IMR-90 (cell line): ENCODE results near the gene HNMT. TPM values are rescaled to one million over a fixed set of nuclear protein-coding genes. Genes with fewer than 3 reads are reported as not detected.

Experiments
- ATAC-seq: fragments of 200-7000 bp; cut with Tn5 transposase; 2 replicates; pipeline ENCODE4 v1.9.1; 2020; ENCODE audit warnings: low read depth, mild to moderate bottlenecking, moderate library complexity
- BruUV-seq: library from RNA; stranded (reverse); fragments of 400-500 nt; replicated peaks from 2 replicates; lab custom pipeline; 2021; lab: Mats Ljungman, UMichigan
- CTCF ChIA-PET: fragments of 300-600 bp; formaldehyde crosslinking; extraction: SDS; loops from one replicate; lab custom pipeline; 2021; ENCODE audit warnings: antibody characterized with exemption; lab: Yijun Ruan, JAX
- POLR2A ChIA-PET: fragments of 300-600 bp; sonication (Branson Sonifier 250); formaldehyde crosslinking; loops from one replicate; lab custom pipeline; 2022; ENCODE audit warnings: antibody characterized with exemption; ENCODE audit not compliant: unreplicated experiment; lab: Charles Lee
- DNase-seq: peaks from one replicate; pipeline ENCODE4 v3.0.0; 2013
- H2AFZ ChIP-seq: replicated peaks from 2 replicates; pipeline ENCODE3; 2013; ENCODE audit warnings: low read length, mild to moderate bottlenecking; ENCODE audit not compliant: poor library complexity
- H2AK5ac ChIP-seq: 2 replicates; pipeline ENCODE4 v1.6.1; 2013; ENCODE audit warnings: low read depth, low read length, inconsistent platforms
- H2AK9ac ChIP-seq: replicated peaks from 2 replicates; pipeline ENCODE3; 2013; ENCODE audit warnings: mild to moderate bottlenecking, low read depth, low read length, moderate library complexity; ENCODE audit not compliant: poor library complexity
- H2BK120ac ChIP-seq: 2 replicates; pipeline ENCODE4 v1.6.1; 2013; ENCODE audit warnings: low read depth, low read length, inconsistent platforms
- H2BK15ac ChIP-seq: 3 replicates; pipeline ENCODE4 v1.6.1; 2013; ENCODE audit warnings: low read depth, low read length, inconsistent platforms
- H2BK20ac ChIP-seq: 2 replicates; pipeline ENCODE4 v1.6.1; 2013; ENCODE audit warnings: low read depth, mild to moderate bottlenecking, inconsistent platforms, low read length, moderate library complexity
- H2BK5ac ChIP-seq: 2 replicates; pipeline ENCODE4 v1.6.1; 2013; ENCODE audit warnings: mild to moderate bottlenecking, low read depth, low read length, inconsistent platforms; ENCODE audit not compliant: poor library complexity, severe bottlenecking
- H3K14ac ChIP-seq: replicated peaks from 2 replicates; pipeline ENCODE4 v1.6.1; 2013; ENCODE audit warnings: low read depth, low read length, inconsistent platforms
- H3K18ac ChIP-seq: 2 replicates; pipeline ENCODE4 v1.6.1; 2013; ENCODE audit warnings: low read depth, low read length, control low read depth
- H3K23ac ChIP-seq: 2 replicates; pipeline ENCODE4 v1.6.1; 2013; ENCODE audit warnings: low read depth, low read length, inconsistent platforms
- H3K27ac ChIP-seq: 2 replicates; pipeline ENCODE4 v1.5.1; 2013; ENCODE audit warnings: mild to moderate bottlenecking, control low read depth, low read length; ENCODE audit not compliant: insufficient read depth
- H3K27me3 ChIP-seq: 2 replicates; pipeline ENCODE4 v1.6.1; 2013; ENCODE audit warnings: low read length; ENCODE audit not compliant: control insufficient read depth, insufficient read depth
- H3K36me3 ChIP-seq: 2 replicates; pipeline ENCODE4 v1.6.1; 2013; ENCODE audit warnings: low read length, mixed read lengths; ENCODE audit not compliant: control insufficient read depth, insufficient read depth
- H3K4ac ChIP-seq: 2 replicates; pipeline ENCODE4 v1.6.1; 2013; ENCODE audit warnings: low read depth, low read length, inconsistent platforms
- H3K4me1 ChIP-seq: 2 replicates; pipeline ENCODE4 v1.6.1; 2013; ENCODE audit warnings: low read length, mixed read lengths; ENCODE audit not compliant: control insufficient read depth, insufficient read depth
- H3K4me2 ChIP-seq: 2 replicates; pipeline ENCODE4 v1.6.1; 2013; ENCODE audit warnings: low read depth, mild to moderate bottlenecking, control low read depth, low read length, moderate library complexity
- H3K4me3 ChIP-seq: 2 replicates; pipeline ENCODE4 v1.5.1; 2013; ENCODE audit warnings: low read depth, mild to moderate bottlenecking, control low read depth, low read length, moderate library complexity; ENCODE audit not compliant: insufficient read depth
- H3K56ac ChIP-seq: 2 replicates; pipeline ENCODE4 v1.6.1; 2013; ENCODE audit warnings: low read length, inconsistent platforms; ENCODE audit not compliant: insufficient read depth; ENCODE audit errors: extremely low read depth
- H3K79me1 ChIP-seq, 2 experiments: 2 replicates each; pipeline ENCODE4 v1.6.1; 2013; ENCODE audit warnings: low read length in 2 of 2, inconsistent platforms in 1 of 2, low read depth in 1 of 2
- H3K9ac ChIP-seq: 2 replicates; pipeline ENCODE4 v1.6.1; 2013; ENCODE audit warnings: low read depth, low read length, control low read depth
- H3K9me1 ChIP-seq: 2 replicates; pipeline ENCODE4 v1.6.1; 2013; ENCODE audit warnings: low read length, inconsistent platforms; ENCODE audit not compliant: insufficient read depth
- H3K9me3 ChIP-seq: 2 replicates; pipeline ENCODE4 v1.6.1; 2013; ENCODE audit warnings: low read length; ENCODE audit not compliant: control insufficient read depth, insufficient read depth
- H4K20me1 ChIP-seq: 2 replicates; pipeline ENCODE4 v1.6.1; 2013; ENCODE audit warnings: low read length, inconsistent platforms; ENCODE audit not compliant: insufficient read depth
- H4K5ac ChIP-seq: 2 replicates; pipeline ENCODE4 v1.6.1; 2013; ENCODE audit warnings: mild to moderate bottlenecking, low read depth, low read length, control low read depth
- H4K8ac ChIP-seq, 2 experiments: 2 replicates each; pipeline ENCODE4 v1.6.1; 2013; ENCODE audit warnings: low read depth in 2 of 2, low read length in 2 of 2, control low read depth in 1 of 2, inconsistent platforms in 1 of 2
- H4K91ac ChIP-seq: 2 replicates; pipeline ENCODE4 v1.6.1; 2013; ENCODE audit warnings: low read depth, low read length, inconsistent platforms; ENCODE audit not compliant: insufficient read depth
- FOS ChIP-seq: fragments of 150-350 bp; IDR thresholded peaks from 2 replicates; pipeline ENCODE4 v1.6.1; 2016; ENCODE audit warnings: low read depth, low read length
- MAFK ChIP-seq: IDR thresholded peaks from 2 replicates; pipeline ENCODE4 v1.6.1; 2012; ENCODE audit warnings: low read depth, low read length, improper control_type of control experiment
- MAZ ChIP-seq: IDR thresholded peaks from 2 replicates; pipeline ENCODE4 v1.6.1; 2012; ENCODE audit warnings: low read depth, mild to moderate bottlenecking, low read length, improper control_type of control experiment, moderate library complexity, borderline replicate concordance
- NFE2L2 ChIP-seq: fragments of 150-350 bp; IDR thresholded peaks from 2 replicates; pipeline ENCODE4 v1.6.1; 2016; ENCODE audit warnings: low read depth, mild to moderate bottlenecking, low read length
- dilution Hi-C: fragments of 300-500 bp; cut with HindIII; formaldehyde crosslinking; loops from one replicate; pipeline ENCODE4 v1.14.3; 2018; ENCODE audit warnings: low sequenced_read_pairs; ENCODE audit not compliant: unreplicated experiment
- in situ Hi-C: fragments of 300-500 bp; cut with MboI; formaldehyde crosslinking; loops from 3 replicates; pipeline ENCODE4 v1.14.3; 2019; ENCODE audit warnings: low sequenced_read_pairs, inconsistent platforms, mixed read lengths
- intact Hi-C: fragments of 100-400 bp; cut with micrococcal nuclease; formaldehyde crosslinking; loops from 2 replicates; pipeline ENCODE4 v1.10.0; 2022
- polyA plus RNA-seq, 3 experiments: library from polyadenylated mRNA; depleted of rRNA; stranded (reverse); fragments of >200 nt; gene quantifications; 2 replicates each; pipeline ENCODE4 v1.2.3, GENCODE V29; 2012; ENCODE audit warnings: low replicate concordance in 1 of 3
- total RNA-seq: library from RNA; depleted of rRNA; stranded (reverse); fragments of >200 nt; gene quantifications from 2 replicates; pipeline ENCODE4 v1.2.3, GENCODE V29; 2012
- TF ChIP-seq, protein P1 (sequence below): conservative IDR thresholded peaks from 2 replicates; pipeline ENCODE4 v1.5.1; 2012; ENCODE audit warnings: mild to moderate bottlenecking, low read depth, low read length, improper control_type of control experiment

The HNMT gene
- total and polyA plus RNA-seq, 2 of the 4 experiments (the other 2 are of a cell fraction): 6.4 to 14.2 TPM

DNA sequence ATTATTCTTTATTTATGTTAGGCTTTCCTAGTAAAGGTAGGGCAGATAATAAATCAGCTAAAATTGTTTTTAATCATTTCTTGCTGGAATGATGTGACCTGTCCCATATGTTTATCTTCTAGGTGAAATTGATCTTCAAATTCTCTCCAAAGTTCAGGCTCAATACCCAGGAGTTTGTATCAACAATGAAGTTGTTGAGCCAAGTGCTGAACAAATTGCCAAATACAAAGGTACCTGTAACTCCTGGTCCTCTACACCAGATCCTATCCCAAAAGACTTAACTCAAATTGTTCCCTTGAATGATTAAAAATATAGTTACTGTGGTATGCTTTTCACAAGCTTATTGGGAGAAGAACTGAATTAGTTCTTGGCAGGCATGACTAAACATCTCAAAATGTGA, 36.5 kb downstream of the HNMT start:
- Histone ChIP-seq H3K9ac (no peak overlapping the region), H2BK5ac (no peak overlapping the region), H3K14ac (no peak overlapping the region), H3K56ac (no peak overlapping the region), H4K8ac (no peak overlapping the region), H3K9me1 (no peaks in the 10 kb centered on the region), H2BK15ac (no peak overlapping the region), H3K23ac (no peak overlapping the region), H2BK120ac (no peak overlapping the region), H2AK5ac (no peak overlapping the region), H3K79me1 (no peaks in the 10 kb centered on the region), H3K4me2 (no peak overlapping the region), H4K20me1 (no peaks in the 10 kb centered on the region), H2AFZ (no peak overlapping the region), H3K9me3 (no peaks in the 10 kb centered on the region), H3K27me3 (no peaks in the 10 kb centered on the region), H4K5ac (no peak overlapping the region), H2BK20ac (no peak overlapping the region), H4K91ac (no peak overlapping the region), H3K27ac (no peak overlapping the region), H2AK9ac (no peak overlapping the region), H3K4ac (no peak overlapping the region), H3K18ac (no peak overlapping the region), H3K4me3 (no peak overlapping the region), H3K4me1 (no peaks in the 10 kb centered on the region), H3K36me3 (peaks cover 6% of the 10 kb centered on the region; the same call in 1 of the 2 replicates)
- ATAC-seq (no peak), DNase-seq (no peak)
- in situ Hi-C loops (no loop called here), intact Hi-C loops (no loop called here), dilution Hi-C loops (no loop called here)
- ChIA-PET CTCF (no interaction called here), POLR2A (no interaction called here)
- no peak for TF ChIP-seq FOS
- TF ChIP-seq MAZ: no peak
- TF ChIP-seq MAFK: no peak
- TF ChIP-seq, protein P1, sequence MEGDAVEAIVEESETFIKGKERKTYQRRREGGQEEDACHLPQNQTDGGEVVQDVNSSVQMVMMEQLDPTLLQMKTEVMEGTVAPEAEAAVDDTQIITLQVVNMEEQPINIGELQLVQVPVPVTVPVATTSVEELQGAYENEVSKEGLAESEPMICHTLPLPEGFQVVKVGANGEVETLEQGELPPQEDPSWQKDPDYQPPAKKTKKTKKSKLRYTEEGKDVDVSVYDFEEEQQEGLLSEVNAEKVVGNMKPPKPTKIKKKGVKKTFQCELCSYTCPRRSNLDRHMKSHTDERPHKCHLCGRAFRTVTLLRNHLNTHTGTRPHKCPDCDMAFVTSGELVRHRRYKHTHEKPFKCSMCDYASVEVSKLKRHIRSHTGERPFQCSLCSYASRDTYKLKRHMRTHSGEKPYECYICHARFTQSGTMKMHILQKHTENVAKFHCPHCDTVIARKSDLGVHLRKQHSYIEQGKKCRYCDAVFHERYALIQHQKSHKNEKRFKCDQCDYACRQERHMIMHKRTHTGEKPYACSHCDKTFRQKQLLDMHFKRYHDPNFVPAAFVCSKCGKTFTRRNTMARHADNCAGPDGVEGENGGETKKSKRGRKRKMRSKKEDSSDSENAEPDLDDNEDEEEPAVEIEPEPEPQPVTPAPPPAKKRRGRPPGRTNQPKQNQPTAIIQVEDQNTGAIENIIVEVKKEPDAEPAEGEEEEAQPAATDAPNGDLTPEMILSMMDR: no peak
- TF ChIP-seq NFE2L2: no peak
- no TSS peak for BruUV-seq
